HTR-8/SVneo (cell line): ENCODE measurements around the gene ASGR1.

ENCODE experiments used
- DNase-seq: peaks from one replicate; pipeline ENCODE4 v3.0.0; 2011; ENCODE audit warnings: low spot score, mixed read lengths; ENCODE audit not compliant: insufficient read length
- FAIRE-seq: peaks from 2 replicates; lab custom pipeline; 2011; peaks lifted over from hg19 to GRCh38; lab: Jason Lieb, UNC

Gene ASGR1

GRCh38 chr17:7217113-7217987 is 38.2 kb upstream of the ASGR1 start:
- no peak for FAIRE-seq
- no peak for DNase-seq

- DNase-seq (no peak), FAIRE-seq (no peak)
These were observed 37.3 kb upstream of the ASGR1 start for GRCh38 chr17:7216242-7217112.

- DNase-seq (no peak), FAIRE-seq (no peak)
These were observed 36.5 kb upstream of the ASGR1 start for GRCh38 chr17:7215652-7216180.

GRCh38 chr17:7215136-7215638 is 36.0 kb upstream of the ASGR1 start:
- FAIRE-seq (no peak), DNase-seq (no peak)

GRCh38 chr17:7214300-7215135 is 35.3 kb upstream of the ASGR1 start:
- peak; percentile 99 for FAIRE-seq
- peak; percentile 96 for DNase-seq

GRCh38 chr17:7213895-7214299 is 34.7 kb upstream of the ASGR1 start:
- FAIRE-seq (no peak), DNase-seq (no peak)

GRCh38 chr17:7211491-7212273 is 32.5 kb upstream of the ASGR1 start:
- DNase-seq (no peak), FAIRE-seq (no peak)

GRCh38 chr17:7208754-7209460 is 29.7 kb upstream of the ASGR1 start:
- no peak for DNase-seq
- no peak for FAIRE-seq

GRCh38 chr17:7208027-7208571 is 28.9 kb upstream of the ASGR1 start:
- DNase-seq (no peak), FAIRE-seq (no peak)

- FAIRE-seq (peak; percentile 63), DNase-seq (no peak)
These were observed 28.2 kb upstream of the ASGR1 start for GRCh38 chr17:7207120-7208001.

GRCh38 chr17:7205561-7205960 is 26.4 kb upstream of the ASGR1 start:
- DNase-seq (no peak), FAIRE-seq (no peak)

GRCh38 chr17:7204828-7205461 is 25.8 kb upstream of the ASGR1 start:
- DNase-seq (no peak), FAIRE-seq (no peak)

- no peak for DNase-seq
- no peak for FAIRE-seq
These were observed 25.2 kb upstream of the ASGR1 start for GRCh38 chr17:7204336-7204735.

GRCh38 chr17:7203391-7203790 is 24.2 kb upstream of the ASGR1 start:
- DNase-seq (no peak), FAIRE-seq (no peak)

GRCh38 chr17:7196651-7197401 is 17.7 kb upstream of the ASGR1 start:
- DNase-seq (no peak), FAIRE-seq (no peak)

GRCh38 chr17:7195971-7196370 is 16.8 kb upstream of the ASGR1 start:
- no peak for FAIRE-seq
- DNase-seq, result no peak
